NCI-H128 (cell line): ENCODE measurements around the gene MAGEA1.
"Not testable (repeated sequence)": the region's sequence is repeated elsewhere in the genome, so short reads cannot be mapped to it uniquely, and the experiment has no call there.

ENCODE experiments used
- DNase-seq: peaks from one replicate; lab custom pipeline; 2025; ENCODE audit not compliant: unreplicated experiment; lab: John Stamatoyannopoulos, UW

The MAGEA1 gene, protein sequence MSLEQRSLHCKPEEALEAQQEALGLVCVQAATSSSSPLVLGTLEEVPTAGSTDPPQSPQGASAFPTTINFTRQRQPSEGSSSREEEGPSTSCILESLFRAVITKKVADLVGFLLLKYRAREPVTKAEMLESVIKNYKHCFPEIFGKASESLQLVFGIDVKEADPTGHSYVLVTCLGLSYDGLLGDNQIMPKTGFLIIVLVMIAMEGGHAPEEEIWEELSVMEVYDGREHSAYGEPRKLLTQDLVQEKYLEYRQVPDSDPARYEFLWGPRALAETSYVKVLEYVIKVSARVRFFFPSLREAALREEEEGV

DNA sequence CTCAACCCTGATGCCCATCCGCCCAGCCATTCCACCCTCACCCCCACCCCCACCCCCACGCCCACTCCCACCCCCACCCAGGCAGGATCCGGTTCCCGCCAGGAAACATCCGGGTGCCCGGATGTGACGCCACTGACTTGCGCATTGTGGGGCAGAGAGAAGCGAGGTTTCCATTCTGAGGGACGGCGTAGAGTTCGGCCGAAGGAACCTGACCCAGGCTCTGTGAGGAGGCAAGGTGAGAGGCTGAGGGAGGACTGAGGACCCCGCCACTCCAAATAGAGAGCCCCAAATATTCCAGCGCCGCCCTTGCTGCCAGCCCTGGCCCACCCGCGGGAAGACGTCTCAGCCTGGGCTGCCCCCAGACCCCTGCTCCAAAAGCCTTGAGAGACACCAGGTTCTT lies at the start of gene MAGEA1:
Gene MAGEA1, plus strand, starts transcription at position 154 of the 400 bp plus-strand sequence. CDS start 3,106 bp downstream, outside the sequence.
- DNase-seq: no peak

DNA sequence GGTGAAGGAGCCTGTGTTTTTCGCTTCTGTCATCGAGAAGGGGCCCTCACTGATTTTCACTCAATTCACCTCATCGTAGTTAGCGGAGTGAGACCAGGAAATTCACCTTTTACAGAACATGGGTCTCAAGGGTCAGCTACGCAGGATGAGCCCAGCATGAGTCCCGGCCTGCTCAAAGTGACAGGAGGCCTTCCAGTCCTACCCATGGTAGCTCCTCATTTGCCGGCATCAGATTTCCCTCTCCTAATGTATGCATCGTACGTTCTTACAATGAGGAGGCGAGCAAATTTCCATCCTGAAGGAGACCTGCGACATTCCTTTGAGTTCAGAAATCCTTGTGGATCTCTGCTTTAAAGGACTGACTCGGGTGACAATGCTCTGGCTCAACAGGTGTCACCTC lies 46.2 kb upstream of the MAGEA1 start:
- not testable (repeated sequence) for DNase-seq

DNA sequence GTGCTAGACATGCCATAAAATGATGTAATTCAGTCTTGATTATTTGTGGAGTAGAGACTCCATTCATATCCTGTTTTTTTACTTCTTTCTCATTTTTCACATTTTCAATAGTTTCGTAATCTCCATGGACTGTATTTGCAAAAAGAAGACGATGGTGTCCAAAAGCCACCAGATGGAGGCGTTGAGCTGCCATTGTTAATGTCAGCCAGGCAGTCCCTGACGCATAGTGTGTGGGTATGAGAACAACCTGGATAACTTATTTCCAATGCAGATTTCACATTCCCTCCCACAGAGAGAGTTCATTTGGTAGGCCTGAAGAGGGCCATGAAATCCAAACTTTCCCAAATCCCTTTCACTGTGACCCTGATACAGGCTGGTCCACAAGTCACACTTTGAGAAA lies 40.0 kb upstream of the MAGEA1 start:
- not testable (repeated sequence) for DNase-seq

DNA sequence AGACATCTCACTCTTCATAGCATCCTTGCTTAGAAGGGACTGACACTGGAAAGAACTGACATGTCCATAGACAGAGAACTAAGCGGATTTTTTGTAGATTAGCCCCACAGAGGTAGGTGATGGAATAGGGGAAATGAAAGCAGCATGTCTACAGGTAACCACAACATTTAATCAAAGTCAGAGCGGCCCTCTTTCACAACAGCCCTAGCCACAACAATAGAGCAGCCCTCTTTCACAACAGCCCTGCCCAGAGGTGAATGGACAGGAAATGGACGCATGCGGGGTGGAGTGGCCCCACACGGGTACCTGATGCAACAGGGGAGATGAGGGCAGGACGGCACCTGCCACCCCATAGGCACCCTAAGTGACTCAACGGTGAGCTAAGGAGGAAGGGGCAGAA lies 32.8 kb upstream of the MAGEA1 start:
- DNase-seq: not testable (repeated sequence)

DNA sequence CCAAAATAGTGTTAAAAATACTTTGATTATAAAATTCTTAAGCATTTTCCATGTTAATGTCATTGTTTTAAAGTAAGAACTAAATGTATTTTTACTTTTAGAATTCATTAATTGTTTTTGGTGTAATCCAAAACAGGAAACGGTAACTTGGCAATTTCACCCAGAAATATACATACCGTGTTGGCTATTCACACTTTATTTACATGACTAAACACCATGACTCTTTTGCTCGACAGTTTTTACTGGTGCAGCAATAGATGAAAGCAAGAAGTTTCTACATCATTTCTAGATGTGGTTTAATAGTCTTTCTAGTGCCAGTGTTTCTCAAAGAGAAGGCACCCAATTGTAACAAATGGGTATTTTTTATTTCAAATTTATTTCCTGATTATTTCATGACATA lies 25.6 kb upstream of the MAGEA1 start:
- DNase-seq: no peak

DNA sequence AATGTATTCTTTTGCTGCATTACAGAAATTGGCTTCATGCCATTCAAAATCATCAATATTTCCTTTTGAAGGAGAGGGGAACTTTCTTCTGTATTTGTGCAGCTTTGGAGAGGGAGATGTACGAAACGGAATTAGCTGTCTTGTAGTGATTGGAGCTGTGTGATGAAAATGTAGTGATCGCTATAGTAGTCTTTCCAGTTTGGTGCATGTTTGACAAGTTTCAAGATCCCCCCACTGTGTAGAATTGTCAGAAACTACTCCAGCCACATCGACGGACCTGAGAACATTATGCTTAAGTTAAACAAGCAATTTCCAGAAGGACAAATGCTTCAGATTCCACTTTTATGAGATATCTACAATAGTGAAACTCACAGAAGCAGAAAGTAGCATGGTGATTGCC lies 21.6 kb upstream of the MAGEA1 start:
- DNase-seq: no peak

DNA sequence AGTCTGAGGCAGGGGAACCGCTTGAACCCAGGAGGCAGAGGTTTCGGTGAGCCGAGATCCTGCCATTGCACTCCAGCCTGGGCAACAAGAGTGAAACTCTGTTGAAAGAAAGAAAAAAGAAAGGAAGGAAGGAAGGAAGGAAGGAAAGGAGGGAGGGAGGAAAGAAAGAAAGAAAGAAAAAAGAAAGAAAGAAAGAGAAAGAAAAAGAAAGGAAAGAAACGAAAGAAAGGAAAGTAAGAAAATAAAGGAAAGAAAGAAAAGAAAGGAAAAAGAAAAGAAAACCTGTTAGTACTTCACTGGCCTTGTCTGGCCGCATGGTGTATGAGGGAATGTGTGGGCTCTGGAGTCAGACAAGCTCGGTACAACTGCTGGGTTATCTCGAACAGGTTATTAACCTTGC lies 20.8 kb upstream of the MAGEA1 start:
- DNase-seq: no peak

DNA sequence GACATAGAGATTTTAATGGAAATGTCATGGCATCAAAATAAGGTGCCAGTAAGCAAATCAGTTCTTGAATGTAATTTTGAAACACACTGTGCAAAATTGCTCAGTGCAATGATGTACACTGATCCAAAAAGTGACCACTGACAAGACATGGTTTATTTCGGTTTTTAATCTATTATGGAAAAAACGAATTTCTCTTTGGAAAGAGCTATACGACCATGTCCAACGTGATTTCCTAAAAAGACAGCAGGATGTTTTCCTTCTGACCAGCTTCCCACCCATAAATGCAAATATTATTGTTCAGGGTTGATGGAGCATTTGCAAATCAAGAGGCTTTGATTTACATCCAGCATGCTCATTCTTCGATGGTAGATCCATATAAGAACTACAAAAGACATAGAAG lies 17.1 kb upstream of the MAGEA1 start:
- DNase-seq: no peak

DNA sequence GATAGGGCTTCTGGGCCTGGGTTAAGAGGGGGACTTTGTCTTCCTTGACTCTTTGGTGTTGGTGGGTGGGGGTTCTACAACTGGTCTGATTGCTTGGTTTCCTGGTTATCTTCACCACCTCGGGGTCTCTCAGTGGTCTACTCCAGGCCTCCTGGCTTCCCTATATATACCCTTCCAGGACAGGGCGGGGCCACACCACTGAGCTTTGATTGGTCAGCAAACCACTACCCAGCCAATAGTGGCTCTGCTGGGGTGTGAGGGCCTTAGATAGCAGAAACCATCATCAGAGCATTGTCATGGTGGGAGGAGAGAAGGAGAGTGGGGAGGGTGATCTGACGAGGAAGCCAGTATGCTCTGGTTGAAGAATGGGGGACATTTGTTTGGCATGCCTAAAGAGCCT lies 14.4 kb upstream of the MAGEA1 start:
- DNase-seq: no peak

DNA sequence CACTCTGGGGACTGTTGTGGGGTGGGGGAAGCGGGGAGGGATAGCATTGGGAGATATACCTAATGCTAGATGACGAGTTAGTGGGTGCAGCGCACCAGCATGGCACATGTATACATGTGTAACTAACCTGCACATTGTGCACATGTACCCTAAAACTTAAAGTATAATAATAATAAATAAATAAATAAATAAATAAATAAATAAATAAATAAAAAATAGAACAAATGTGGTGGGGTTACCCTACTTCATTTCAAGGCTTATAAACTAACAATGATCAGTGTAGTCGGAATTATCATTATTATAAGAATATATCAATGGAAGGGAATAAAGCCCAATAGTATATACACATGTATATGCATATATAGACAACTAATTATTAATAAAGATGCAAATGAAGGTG lies 10.7 kb upstream of the MAGEA1 start:
- DNase-seq: not testable (repeated sequence)

DNA sequence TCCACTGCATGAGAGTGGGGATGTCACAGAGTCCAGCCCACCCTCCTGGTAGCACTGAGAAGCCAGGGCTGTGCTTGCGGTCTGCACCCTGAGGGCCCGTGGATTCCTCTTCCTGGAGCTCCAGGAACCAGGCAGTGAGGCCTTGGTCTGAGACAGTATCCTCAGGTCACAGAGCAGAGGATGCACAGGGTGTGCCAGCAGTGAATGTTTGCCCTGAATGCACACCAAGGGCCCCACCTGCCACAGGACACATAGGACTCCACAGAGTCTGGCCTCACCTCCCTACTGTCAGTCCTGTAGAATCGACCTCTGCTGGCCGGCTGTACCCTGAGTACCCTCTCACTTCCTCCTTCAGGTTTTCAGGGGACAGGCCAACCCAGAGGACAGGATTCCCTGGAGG lies 2.7 kb downstream of the MAGEA1 start:
- no peak for DNase-seq

DNA sequence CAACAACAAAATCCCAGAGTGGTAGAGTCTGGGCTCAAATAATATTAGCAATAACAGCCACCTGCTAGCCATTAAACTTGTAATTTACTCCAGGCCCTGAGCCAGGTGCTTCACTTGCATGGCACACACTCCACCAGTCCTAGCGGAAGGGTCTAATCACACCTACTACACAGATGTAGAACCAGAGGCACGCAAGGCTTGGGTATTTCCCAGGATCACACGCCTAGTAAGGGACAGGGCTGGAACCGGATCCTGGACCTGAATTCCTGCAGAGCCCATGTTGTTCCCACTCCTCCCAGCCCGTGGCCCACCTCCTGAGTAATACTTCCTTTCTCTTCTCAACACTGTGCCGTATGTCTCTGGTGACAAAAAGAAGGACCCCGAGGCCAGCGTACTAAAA lies 5.7 kb downstream of the MAGEA1 start:
- DNase-seq: no peak

DNA sequence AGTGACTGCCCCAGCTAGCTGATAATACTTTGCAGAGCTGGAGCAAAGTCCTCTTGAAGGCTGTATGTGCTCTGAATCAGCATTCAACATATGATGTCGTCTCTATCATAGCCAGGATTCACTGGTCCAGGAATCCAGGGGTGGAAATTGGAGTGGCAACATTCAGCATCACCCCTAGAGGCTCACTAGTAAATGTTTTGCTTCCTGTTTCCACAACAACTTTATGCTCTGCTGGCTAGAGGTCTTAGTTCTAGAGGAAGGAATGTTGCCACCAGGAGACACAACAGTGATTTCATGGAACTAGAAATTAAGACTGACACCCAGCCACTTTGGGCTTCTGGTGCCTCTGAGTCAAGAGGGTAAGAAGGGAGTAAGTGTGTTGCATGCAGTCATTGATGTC lies 11.3 kb downstream of the MAGEA1 start:
- no peak for DNase-seq

DNA sequence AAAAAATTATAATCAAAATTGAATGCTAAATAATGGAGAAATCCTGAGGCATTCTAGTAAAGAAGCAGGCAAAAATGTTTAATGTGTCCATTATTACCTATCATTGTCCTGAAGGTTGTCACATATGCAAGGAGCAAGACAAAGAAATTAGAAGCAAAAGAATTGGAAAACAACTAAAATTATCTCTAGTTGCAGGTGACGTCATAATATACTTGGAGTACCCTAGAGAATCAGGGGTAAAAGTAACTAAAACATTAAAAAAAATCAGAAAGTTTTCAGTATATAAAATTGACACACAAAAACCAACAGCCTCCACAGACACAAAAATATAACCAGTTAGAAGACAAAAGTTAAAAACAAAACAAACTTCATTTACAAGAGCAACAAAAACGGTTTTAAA lies 21.4 kb downstream of the MAGEA1 start:
- no peak for DNase-seq

DNA sequence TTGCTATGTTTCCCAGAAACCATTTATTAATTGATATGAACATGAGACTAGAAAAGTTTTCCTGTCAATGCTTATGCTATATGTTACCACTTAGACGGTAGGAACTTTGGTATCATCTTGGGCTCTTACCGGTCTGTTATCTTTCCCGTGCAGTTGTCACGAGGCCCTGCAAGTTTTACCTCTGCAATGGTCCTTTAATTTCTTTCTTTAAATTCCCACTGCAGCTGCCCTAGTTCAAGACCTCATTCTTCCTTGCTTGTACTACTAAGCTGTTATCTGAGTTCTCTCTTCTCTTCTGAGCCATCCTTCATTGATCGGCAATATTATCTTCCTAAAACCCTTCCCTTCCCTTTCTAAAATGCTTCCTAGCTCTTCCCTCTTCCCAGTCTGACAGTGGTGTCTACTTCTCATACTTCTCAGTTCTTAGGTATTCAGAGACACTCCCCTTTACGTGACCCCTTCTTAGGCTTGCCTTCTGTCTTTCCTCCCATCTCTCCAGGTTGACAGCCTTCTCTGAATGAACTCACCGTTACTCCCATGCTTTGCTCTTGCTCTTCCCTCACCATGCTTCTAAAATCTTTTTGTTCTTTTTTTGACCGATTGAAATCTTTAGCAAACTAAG lies 27.5 kb downstream of the MAGEA1 start:
- DNase-seq: no peak

DNA sequence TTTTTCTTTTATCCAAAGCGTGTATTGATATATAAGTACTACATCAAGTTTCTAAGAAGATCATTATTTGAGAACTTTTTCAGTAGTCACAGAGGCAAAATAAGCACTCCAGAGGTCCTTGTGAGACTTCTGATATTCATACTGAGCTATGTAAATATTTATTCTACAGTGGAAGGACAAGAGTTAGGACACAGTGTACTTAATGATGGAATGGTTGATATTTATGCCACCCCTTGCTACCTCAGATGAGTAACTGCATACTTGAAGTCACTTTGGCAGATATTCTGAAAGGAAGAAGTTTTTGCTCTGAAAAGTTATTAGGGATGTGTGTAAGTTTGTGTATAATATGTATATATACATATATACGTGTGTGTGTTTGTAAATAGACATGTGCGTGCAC lies 30.3 kb downstream of the MAGEA1 start:
- no peak for DNase-seq

DNA sequence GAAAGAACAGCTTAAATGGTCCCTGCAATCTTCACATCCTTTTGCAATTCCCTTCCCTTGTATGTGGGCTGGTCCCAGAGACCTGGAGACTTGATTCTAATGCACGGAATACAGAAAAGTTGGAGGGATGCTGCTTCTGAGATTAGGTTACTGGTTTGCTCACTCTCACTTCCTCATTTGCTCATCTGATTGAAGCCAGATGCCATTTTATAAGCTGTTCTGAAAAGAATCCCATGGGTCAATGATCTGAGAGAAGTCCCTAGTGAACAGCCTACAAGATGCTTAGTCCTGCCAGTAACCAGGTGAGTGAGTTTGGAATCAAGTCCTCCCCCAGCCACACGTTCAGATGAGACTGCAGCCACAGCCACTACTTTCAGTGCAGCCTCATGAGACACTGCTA lies 35.9 kb downstream of the MAGEA1 start:
- no peak for DNase-seq

DNA sequence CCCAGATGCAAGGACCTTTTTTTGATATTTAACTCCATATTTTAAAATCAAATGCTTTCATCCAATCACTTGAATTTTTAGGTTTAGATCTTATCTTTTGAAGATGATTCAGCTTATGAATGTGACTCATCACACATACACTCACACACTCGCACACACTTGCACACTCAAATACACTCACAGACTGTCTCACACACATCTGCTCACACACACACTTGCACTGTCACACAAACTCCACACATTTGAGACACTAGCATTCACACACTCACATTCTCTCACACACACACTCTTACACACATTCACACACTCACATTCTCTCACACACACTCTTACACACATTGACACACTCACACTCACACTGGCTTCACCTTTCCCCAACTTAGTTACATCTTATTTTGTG lies 37.8 kb downstream of the MAGEA1 start:
- DNase-seq: no peak

DNA sequence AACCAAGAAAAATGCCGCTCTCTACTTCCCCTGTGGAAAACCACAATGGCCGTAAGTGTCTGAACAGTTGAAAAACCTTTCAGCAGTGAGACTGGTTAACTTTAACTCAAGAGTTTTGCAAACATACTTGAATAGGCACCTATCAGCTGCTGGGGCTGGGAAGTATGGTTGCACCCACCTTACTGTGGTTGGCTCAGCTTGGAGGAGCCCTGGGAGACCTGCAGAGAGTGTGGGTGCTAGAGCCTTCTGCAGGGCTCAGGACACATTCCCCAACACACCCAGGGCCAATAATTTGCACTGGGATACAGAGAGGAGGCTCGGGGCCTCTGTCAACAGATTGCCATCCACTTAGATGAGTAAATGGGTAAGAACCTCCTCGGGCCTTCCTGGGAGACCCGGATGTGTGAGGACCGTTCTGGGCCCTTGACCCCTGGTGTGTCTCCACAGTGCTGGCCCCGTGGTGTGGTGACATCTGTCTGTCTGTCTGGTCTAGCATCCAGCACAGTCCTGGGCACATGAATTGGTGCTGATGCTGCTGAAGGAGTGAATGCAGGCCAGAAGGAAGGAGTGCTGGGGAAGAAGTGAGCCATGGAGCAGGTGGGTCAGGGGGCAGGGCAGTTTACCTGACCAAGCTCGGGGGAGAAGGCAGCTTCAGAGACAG lies 46.5 kb downstream of the MAGEA1 start:
- no peak for DNase-seq

DNA sequence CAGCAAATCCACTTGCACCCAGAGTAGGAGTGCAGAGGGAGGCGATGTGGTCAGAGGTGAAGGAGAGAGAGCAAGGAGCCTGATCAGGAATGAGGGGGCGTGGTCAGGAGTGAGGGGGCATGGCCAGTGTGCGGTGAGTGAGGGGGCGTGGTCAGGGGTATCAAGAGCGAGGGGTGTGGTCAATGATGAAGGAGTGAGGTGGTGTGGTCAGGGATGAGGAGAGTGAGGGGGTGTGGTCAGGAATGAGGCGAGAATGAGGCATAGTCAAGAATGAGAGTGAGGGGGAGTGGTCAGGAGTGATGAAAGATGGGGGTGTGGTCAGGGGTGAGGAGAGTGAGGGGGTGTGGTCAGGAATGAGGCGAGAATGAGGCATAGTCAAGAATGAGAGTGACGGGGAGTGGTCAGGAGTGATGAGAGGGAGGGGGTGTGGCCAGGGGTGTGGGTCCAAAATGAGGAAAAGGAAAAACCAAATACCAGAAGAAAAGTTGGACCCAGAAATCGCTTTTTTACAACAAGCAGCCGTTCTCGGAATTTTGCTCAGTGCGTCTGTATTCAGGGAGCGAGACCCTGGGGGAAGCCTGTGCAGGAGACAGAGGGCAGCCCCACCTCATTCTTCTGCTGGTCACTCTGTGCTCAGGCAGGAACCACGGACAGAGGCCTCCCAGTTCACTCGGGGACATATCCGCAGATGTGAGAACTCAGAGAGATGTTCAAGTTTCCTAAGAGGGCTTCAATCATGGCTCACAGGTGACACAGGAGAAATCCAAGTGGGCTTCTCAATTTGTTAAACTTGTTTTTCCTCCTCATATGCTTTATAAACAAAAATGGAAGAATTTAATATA lies 47.5 kb downstream of the MAGEA1 start:
- DNase-seq: no peak
